ENCODE data around the gene KRTAP20-2.

Gene KRTAP20-2

DNA sequence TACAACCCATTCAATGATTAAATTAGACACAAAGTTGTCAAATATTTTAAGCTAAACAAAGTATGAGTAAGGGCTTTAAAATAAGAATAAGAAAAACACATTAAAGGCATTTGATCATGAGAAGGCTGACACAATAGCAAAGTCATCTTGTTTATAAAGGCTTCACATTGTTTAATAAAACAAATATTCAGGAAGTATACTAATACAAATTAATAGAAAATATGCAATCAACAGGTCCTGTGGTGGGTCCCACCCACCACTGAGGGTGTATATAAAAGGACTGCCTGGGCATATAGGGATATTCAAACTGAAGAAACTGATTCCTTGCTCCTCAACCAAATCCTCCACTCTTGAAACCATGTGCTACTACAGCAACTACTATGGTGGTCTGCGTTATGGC lies at the start of gene KRTAP20-2:
TSS of gene KRTAP20-2 (plus strand) at position 301 of the 400 bp plus-strand sequence. CDS start at position 359, 58 bp downstream.
- Mint-ChIP-seq H3K27ac (no peak within 1 kb of the TSS), H3K36me3 (ENCODE audit: low read depth) (no peaks in the 10 kb centered on the region), H3K4me3 (no peak within 1 kb of the TSS), H3K9me3 (peaks cover 26% of the 10 kb centered on the region), H3K4me1 (ENCODE audit: low read depth) (no peaks in the 10 kb centered on the region), H3K27me3 (no peaks in the 10 kb centered on the region)
- intact Hi-C loops (cut with micrococcal nuclease), result no loop called here

DNA sequence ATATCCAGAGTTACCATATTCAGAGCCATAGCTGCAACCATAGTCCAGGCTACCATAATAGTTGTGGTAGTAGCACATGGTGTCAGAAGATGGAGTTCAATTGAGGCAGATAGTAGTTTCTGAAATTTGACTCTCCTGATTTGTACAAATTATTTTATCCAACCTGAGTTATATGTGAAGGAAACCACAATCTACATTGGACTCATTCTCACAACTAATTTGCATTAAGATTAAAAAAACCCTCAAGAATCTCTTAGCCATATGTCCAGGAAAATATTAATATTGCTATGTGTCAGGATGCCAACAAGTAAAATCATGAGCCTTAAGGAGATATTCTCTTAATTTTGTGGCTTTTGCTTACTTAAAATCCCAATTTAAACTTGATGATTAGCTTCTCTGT lies 44.7 kb upstream of the KRTAP20-2 start, which contains the start of gene KRTAP22-2:
TSS of gene KRTAP22-2 (minus strand) at position 101 of the 400 bp plus-strand sequence.
- no peaks in the 10 kb centered on the region for H3K4me1 Mint-ChIP-seq (ENCODE audit: low read depth)
- no peak within 1 kb of the TSS for H3K27ac Mint-ChIP-seq
- H3K9me3 Mint-ChIP-seq, result peaks cover 2% of the 10 kb centered on the region
- H3K36me3 Mint-ChIP-seq (ENCODE audit: low read depth), result no peaks in the 10 kb centered on the region
- intact Hi-C loops (cut with micrococcal nuclease), result no loop called here
- no peak within 1 kb of the TSS for H3K4me3 Mint-ChIP-seq
- H3K27me3 Mint-ChIP-seq, result no peaks in the 10 kb centered on the region

DNA sequence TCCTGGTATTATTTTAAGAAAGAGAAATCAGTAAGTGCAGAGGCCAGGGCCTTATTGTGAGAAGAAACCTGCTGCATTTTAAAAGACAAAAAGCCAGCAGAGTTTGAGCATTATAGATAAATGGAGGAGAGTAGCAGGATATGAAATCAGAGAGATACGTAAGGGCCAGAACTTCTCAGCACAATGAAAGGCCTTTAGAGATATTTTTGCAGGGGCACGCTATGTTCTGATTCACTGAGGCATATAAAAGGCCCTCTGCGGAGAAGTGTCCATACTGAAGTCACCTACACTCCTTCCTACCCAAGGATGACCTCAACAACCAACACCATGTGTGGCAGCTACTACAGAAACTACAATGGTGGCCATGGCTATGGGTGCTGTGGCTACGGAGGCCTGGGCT lies 42.9 kb upstream of the KRTAP20-2 start, which contains the start of gene KRTAP6-3:
TSS of gene KRTAP6-3 (plus strand) at position 301 of the 400 bp plus-strand sequence. CDS start at position 307, 6 bp downstream.
- H3K4me3 Mint-ChIP-seq, result no peak within 1 kb of the TSS
- no peaks in the 10 kb centered on the region for H3K9me3 Mint-ChIP-seq
- no peak within 1 kb of the TSS for H3K27ac Mint-ChIP-seq
- H3K27me3 Mint-ChIP-seq, result no peaks in the 10 kb centered on the region
- intact Hi-C loops (cut with micrococcal nuclease), result no loop called here
- H3K4me1 Mint-ChIP-seq (ENCODE audit: low read depth), result no peaks in the 10 kb centered on the region
- H3K36me3 Mint-ChIP-seq (ENCODE audit: low read depth), result no peaks in the 10 kb centered on the region

DNA sequence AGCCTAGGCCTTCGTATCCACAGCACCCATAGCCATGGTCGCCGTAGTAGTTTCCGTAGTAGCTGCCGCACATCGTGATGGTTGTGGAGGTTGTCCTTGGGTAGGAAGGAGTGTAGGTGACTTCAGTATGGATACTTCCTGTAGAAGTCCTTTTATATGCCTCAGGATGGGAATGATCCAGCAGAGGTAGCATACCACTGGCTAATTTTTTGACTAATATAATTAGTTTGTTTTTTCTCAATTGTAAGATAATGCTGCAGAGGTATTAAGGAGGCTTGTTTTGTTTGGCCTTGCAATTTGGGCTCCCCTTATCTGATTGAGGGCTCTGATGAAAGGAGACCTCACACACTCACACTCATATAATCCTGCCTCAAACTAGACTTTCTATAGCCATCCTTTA lies 36.2 kb upstream of the KRTAP20-2 start, which contains the start of gene KRTAP6-2:
TSS of gene KRTAP6-2 (minus strand) at position 101 of the 400 bp plus-strand sequence. CDS start at position 73, 28 bp downstream.
- Mint-ChIP-seq H3K27ac (no peak within 1 kb of the TSS), H3K36me3 (ENCODE audit: low read depth) (no peaks in the 10 kb centered on the region), H3K27me3 (no peaks in the 10 kb centered on the region), H3K4me3 (no peak within 1 kb of the TSS), H3K9me3 (peaks cover 31% of the 10 kb centered on the region), H3K4me1 (ENCODE audit: low read depth) (no peaks in the 10 kb centered on the region)
- intact Hi-C loops (cut with micrococcal nuclease), result no loop called here

DNA sequence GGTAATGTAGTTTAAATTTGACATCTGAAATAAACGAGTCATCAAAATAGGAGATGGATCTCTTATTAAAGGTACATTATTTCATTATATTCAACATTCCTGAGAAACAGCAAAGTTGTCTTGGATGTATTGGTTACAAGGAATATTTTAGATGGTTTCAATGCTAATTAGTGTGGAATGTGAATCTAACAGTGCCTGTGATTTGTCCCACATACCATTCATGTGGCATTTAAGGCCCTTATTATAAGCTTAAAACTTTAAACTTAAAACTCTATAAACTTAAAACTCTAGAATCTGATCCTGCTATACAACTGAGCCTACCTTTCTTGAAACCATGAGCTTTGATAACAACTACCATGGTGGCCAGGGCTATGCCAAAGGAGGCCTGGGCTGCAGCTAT lies 34.2 kb upstream of the KRTAP20-2 start, which contains the start of gene KRTAP22-1:
TSS of gene KRTAP22-1 (plus strand) at position 301 of the 400 bp plus-strand sequence.
- intact Hi-C loops (cut with micrococcal nuclease), result no loop called here
- Mint-ChIP-seq H3K9me3 (peaks cover 51% of the 10 kb centered on the region), H3K27ac (no peak within 1 kb of the TSS), H3K36me3 (ENCODE audit: low read depth) (no peaks in the 10 kb centered on the region), H3K4me3 (no peak within 1 kb of the TSS), H3K4me1 (ENCODE audit: low read depth) (no peaks in the 10 kb centered on the region), H3K27me3 (no peaks in the 10 kb centered on the region)

DNA sequence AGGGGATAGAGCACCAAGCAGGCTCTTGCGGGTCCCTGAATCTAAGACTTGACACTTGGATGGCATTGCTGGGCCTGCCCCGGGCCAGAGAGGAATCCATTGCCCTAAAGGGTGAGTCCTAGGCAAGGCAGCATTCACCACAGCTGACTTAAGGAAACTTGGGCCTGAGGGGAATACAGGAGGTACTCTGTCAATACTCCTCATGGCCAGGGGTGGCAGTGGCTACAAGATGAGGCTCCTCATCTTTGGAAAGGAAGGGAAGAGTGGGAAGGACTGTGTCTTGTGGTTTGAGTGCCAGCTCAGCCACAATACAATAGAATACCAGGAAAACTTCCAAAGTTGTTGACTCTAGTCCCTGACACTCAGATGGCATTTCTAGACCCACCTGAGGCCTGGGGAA lies 29.0 kb upstream of the KRTAP20-2 start:
- H3K36me3 Mint-ChIP-seq (ENCODE audit: low read depth), result no peaks in the 10 kb centered on the region
- H3K4me3 Mint-ChIP-seq, result no peak overlapping the region
- intact Hi-C loops (cut with micrococcal nuclease), result no loop called here
- no peaks in the 10 kb centered on the region for H3K27me3 Mint-ChIP-seq
- H3K4me1 Mint-ChIP-seq (ENCODE audit: low read depth), result no peaks in the 10 kb centered on the region
- H3K9me3 Mint-ChIP-seq, result peaks cover 66% of the 10 kb centered on the region
- H3K27ac Mint-ChIP-seq, result no peak overlapping the region

DNA sequence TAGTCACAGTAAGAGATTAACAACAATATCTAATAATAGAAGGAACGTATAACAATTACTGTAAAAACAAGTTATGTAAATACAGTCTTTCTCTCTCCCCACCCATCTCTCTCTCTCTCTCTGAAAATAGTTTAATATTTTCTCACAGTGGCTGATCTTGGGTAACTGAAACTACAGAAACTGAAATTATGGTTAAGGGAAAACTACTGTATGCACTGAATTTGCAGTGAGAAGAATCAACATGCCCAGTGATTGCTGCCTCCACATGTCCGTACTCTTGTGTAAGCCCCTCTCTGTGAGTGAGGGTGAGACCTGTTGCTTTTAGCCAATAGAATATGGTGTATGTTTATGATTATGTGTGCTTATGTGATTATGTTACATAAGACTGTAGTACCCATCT lies 22.9 kb upstream of the KRTAP20-2 start:
- H3K36me3 Mint-ChIP-seq (ENCODE audit: low read depth), result no peaks in the 10 kb centered on the region
- H3K27me3 Mint-ChIP-seq, result no peaks in the 10 kb centered on the region
- intact Hi-C loops (cut with micrococcal nuclease), result no loop called here
- no peaks in the 10 kb centered on the region for H3K4me1 Mint-ChIP-seq (ENCODE audit: low read depth)
- H3K27ac Mint-ChIP-seq, result no peak overlapping the region
- peaks cover 20% of the 10 kb centered on the region for H3K9me3 Mint-ChIP-seq
- H3K4me3 Mint-ChIP-seq, result no peak overlapping the region

DNA sequence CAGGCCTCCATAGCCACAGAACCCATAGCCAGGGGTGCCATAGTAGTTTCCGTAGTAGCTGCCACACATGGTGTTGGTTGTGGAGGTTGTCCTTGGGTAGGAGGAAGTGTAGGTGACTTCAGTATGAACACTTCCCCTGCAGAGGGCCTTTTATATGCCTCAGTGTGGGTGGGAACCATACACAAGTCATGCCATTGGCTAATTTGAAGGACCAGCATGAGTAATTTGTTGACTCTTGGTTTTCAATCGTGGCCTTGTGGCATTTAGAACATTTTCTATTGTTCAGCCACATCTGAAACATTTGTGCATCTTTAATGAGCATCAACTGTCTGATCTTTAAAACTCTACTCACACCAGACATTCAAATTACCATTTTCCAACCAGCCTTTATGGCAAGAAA lies 21.2 kb upstream of the KRTAP20-2 start, which contains the start of gene KRTAP6-1:
TSS of gene KRTAP6-1 (minus strand) at position 95 of the 400 bp plus-strand sequence. CDS start at position 69, 26 bp downstream.
- Mint-ChIP-seq H3K36me3 (ENCODE audit: low read depth) (no peaks in the 10 kb centered on the region), H3K27ac (no peak within 1 kb of the TSS)

DNA sequence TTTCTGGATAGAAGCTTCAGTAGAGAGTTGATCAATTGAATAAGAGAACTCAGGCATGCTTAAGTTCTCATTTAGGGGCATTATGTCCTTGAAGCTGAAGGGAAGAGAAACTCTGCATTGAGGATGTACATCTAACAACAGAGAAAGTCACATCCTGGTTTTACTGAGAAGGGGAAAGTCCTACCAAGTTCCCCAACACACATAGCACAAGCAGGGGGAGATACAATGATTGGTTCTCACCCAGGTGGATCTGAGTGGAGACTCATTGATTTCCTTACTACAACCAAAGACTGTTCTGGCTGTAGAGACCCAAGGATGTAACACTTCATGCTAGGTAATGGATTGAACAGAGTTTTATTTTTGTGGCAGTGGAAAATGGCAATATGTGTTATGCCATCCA lies 19.8 kb upstream of the KRTAP20-2 start:
- H3K27ac Mint-ChIP-seq, result no peak overlapping the region
- H3K9me3 Mint-ChIP-seq, result peaks cover 15% of the 10 kb centered on the region
- no peaks in the 10 kb centered on the region for H3K36me3 Mint-ChIP-seq (ENCODE audit: low read depth)
- H3K4me3 Mint-ChIP-seq, result no peak overlapping the region
- intact Hi-C loops (cut with micrococcal nuclease), result no loop called here
- no peaks in the 10 kb centered on the region for H3K4me1 Mint-ChIP-seq (ENCODE audit: low read depth)
- no peaks in the 10 kb centered on the region for H3K27me3 Mint-ChIP-seq

More for the DNA sequence above, 21.2 kb upstream of the KRTAP20-2 start, which contains the start of gene KRTAP6-1:
- intact Hi-C loops (cut with micrococcal nuclease), result no loop called here
- Mint-ChIP-seq H3K4me1 (ENCODE audit: low read depth) (no peaks in the 10 kb centered on the region), H3K4me3 (no peak within 1 kb of the TSS), H3K9me3 (peaks cover 15% of the 10 kb centered on the region), H3K27me3 (no peaks in the 10 kb centered on the region)

DNA sequence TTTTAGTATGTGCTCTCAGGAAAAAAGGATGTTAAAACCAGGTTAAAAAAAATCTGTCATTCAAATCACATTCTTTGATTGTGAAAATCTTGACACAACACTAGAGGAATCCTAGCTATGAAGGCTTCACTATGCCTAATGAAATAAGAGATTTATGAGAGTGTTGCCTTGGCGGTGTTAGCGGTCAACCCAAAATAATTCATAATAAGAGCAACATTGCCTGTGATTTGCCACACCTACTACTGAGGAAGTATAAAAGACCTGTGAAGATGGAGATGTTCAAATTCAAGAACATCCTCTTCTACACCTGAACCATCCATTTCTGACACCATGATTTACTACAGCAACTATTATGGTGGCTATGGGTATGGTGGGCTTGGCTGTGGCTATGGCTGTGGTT lies 18.9 kb upstream of the KRTAP20-2 start, which contains the start of gene KRTAP20-1:
TSS of gene KRTAP20-1 (plus strand) at position 301 of the 400 bp plus-strand sequence. CDS start at position 331, 30 bp downstream.
- Mint-ChIP-seq H3K27me3 (no peaks in the 10 kb centered on the region), H3K9me3 (peaks cover 9% of the 10 kb centered on the region), H3K27ac (no peak within 1 kb of the TSS), H3K4me3 (no peak within 1 kb of the TSS), H3K4me1 (ENCODE audit: low read depth) (no peaks in the 10 kb centered on the region), H3K36me3 (ENCODE audit: low read depth) (no peaks in the 10 kb centered on the region)
- intact Hi-C loops (cut with micrococcal nuclease), result no loop called here

DNA sequence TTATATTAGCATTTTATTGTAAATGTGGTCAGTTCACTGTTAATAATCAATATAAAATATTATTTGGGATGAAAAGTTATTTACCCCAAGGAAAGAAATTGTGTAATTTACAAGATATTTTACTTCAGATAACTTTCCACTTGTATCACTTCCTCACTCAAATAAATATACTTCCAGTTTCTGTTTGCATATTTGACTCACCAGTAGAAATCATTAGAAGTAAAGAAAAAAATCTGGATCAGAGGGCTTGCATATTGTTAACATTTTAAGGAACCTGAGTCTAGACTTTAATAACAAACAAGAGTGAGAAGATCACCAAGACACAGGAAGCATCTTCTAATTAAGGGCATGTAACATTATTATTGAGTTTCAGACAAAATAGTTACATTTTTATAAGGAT lies 14.9 kb upstream of the KRTAP20-2 start:
- no peak overlapping the region for H3K27ac Mint-ChIP-seq
- H3K4me1 Mint-ChIP-seq (ENCODE audit: low read depth), result no peaks in the 10 kb centered on the region
- no peak overlapping the region for H3K4me3 Mint-ChIP-seq
- H3K9me3 Mint-ChIP-seq, result peaks cover 27% of the 10 kb centered on the region
- intact Hi-C loops (cut with micrococcal nuclease), result no loop called here
- H3K27me3 Mint-ChIP-seq, result no peaks in the 10 kb centered on the region
- H3K36me3 Mint-ChIP-seq (ENCODE audit: low read depth), result no peaks in the 10 kb centered on the region

DNA sequence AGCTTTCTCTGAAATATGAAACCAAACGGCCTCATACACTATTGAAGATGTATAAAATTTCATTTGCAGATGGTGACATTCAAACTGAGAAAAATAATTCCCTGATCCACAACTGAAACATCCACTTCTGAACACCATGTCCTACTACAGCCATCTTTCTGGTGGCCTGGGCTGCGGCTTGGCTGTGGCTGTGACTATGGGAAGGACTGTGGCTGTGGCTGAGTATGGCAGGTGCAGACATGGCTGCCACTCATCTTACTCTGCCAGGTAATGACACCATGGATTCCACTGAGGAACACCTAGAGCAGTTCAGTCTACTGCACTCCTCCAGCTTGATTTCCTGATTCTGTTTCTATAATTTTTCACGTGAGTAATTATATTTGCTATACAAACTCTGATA lies 14.5 kb upstream of the KRTAP20-2 start, which contains the start of gene KRTAP20-4:
TSS of gene KRTAP20-4 (plus strand) at position 106 of the 400 bp plus-strand sequence.
- no peaks in the 10 kb centered on the region for H3K36me3 Mint-ChIP-seq (ENCODE audit: low read depth)
- intact Hi-C loops (cut with micrococcal nuclease), result no loop called here
- H3K4me3 Mint-ChIP-seq, result no peak within 1 kb of the TSS
- H3K27ac Mint-ChIP-seq, result no peak within 1 kb of the TSS
- H3K9me3 Mint-ChIP-seq, result peaks cover 30% of the 10 kb centered on the region
- no peaks in the 10 kb centered on the region for H3K4me1 Mint-ChIP-seq (ENCODE audit: low read depth)
- H3K27me3 Mint-ChIP-seq, result no peaks in the 10 kb centered on the region

DNA sequence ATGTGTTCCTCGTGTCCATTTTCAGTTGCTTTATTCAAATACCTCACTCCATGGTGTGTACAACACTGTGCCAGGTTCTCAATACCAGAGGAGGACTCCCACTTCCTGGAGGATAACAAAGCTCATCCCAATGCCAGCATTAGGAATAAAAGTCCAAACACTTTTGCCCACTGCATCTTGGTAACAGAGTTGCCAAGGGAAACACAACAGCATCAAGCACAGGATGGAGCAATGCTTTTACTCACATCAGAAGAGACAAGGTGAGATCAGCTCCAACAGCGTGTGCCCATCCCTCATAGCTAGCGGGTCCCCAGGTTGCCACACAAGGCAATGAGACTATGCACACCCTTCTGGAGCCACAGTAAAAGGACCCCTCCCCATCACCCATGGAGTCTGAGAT lies 11.6 kb upstream of the KRTAP20-2 start:
- no peak overlapping the region for H3K27ac Mint-ChIP-seq
- intact Hi-C loops (cut with micrococcal nuclease), result no loop called here
- H3K9me3 Mint-ChIP-seq, result peaks cover 32% of the 10 kb centered on the region
- H3K4me3 Mint-ChIP-seq, result no peak overlapping the region
- H3K36me3 Mint-ChIP-seq (ENCODE audit: low read depth), result no peaks in the 10 kb centered on the region
- H3K27me3 Mint-ChIP-seq, result no peaks in the 10 kb centered on the region
- H3K4me1 Mint-ChIP-seq (ENCODE audit: low read depth), result no peaks in the 10 kb centered on the region

DNA sequence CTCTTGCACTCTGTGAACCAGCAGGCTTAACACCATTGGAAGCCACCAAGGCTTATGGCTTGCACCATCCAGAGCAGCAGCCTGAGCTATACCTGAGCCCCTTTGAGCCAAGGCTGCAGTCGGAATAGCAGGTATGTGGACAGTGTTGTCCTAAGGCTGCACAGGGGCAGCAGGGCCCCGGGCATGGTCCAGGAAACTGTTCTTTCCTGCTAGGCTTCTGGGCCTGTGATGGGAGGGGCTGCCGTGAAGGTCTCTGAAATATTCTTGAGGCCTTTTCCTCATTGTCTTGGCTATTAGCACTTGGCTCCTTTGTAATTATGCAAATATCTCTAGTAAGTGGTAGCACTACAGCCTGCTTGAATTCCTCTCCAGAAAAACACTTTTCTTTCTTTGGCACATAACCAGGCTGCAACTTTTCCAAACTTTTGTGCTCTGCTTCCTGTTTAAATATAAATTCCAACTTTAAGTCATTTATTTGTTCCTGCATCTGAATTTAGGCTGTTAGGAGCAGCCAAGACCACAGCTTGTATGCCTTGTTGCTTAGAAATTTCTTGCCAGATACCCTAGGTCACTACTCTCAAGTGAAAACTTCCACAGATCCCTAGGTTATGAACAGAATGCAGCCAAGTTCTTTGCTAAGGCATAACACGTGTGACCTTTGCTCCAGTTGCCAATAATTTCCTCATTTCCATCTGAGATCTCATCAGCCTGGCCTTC lies 9.4 kb upstream of the KRTAP20-2 start:
- intact Hi-C loops (cut with micrococcal nuclease), result no loop called here
- no peaks in the 10 kb centered on the region for H3K36me3 Mint-ChIP-seq (ENCODE audit: low read depth)
- no peak overlapping the region for H3K27ac Mint-ChIP-seq
- H3K27me3 Mint-ChIP-seq, result no peaks in the 10 kb centered on the region
- no peak overlapping the region for H3K4me3 Mint-ChIP-seq
- H3K9me3 Mint-ChIP-seq, result peaks cover 34% of the 10 kb centered on the region
- H3K4me1 Mint-ChIP-seq (ENCODE audit: low read depth), result no peaks in the 10 kb centered on the region
